Liver (tissue), 3 donors: ENCODE data around the gene GPD1L.

Experiments used
- EGR1 ChIP-seq, 2 donors: IDR thresholded peaks; 2 replicates each; pipeline ENCODE4 v1.6.1; 2016 to 2018; ENCODE audit warnings: antibody characterized with exemption in 2 of 2, low read depth in 2 of 2
- FOXA1 ChIP-seq: IDR thresholded peaks from 2 replicates; pipeline ENCODE4 v1.6.1; 2016; ENCODE audit warnings: antibody characterized with exemption
- GABPA ChIP-seq, 2 donors: IDR thresholded peaks in 1 of 2; conservative IDR thresholded peaks in 1 of 2; 2 replicates each; pipeline ENCODE4 v1.6.1; 2016; ENCODE audit warnings: antibody characterized with exemption in 2 of 2, mild to moderate bottlenecking in 1 of 2, moderate library complexity in 1 of 2
- JUND ChIP-seq, 2 donors: IDR thresholded peaks; 2 replicates each; pipeline ENCODE4 v1.6.1; 2016; ENCODE audit warnings: antibody characterized with exemption in 2 of 2
- NR2F2 ChIP-seq: IDR thresholded peaks from 2 replicates; pipeline ENCODE4 v1.6.1; 2016; ENCODE audit warnings: antibody characterized with exemption
- SP1 ChIP-seq: IDR thresholded peaks from 2 replicates; pipeline ENCODE4 v1.6.1; 2018; ENCODE audit warnings: antibody characterized with exemption, mild to moderate bottlenecking
- TAF1 ChIP-seq: conservative IDR thresholded peaks from 2 replicates; pipeline ENCODE4 v1.6.1; 2016; ENCODE audit warnings: antibody characterized with exemption, mild to moderate bottlenecking
- YY1 ChIP-seq: IDR thresholded peaks from 2 replicates; pipeline ENCODE4 v1.6.1; 2016; ENCODE audit warnings: antibody characterized with exemption, mild to moderate bottlenecking
- TF ChIP-seq, protein P1 (sequence below): fragments of 150-350 bp; IDR thresholded peaks from 2 replicates; pipeline ENCODE4 v1.5.1; 2017; ENCODE audit warnings: improper control_type of control experiment, low read depth, low read length; ENCODE audit not compliant: missing input control
- TF ChIP-seq, protein P2 (sequence below): IDR thresholded peaks from 2 replicates; pipeline ENCODE4 v1.6.1; 2016; ENCODE audit warnings: antibody characterized with exemption
- TF ChIP-seq, protein P3 (sequence below): IDR thresholded peaks from 2 replicates; pipeline ENCODE4 v1.6.1; 2016; ENCODE audit warnings: antibody characterized with exemption, mild to moderate bottlenecking
- donor health status: healthy.
- donor health status: healthy.

DNA sequence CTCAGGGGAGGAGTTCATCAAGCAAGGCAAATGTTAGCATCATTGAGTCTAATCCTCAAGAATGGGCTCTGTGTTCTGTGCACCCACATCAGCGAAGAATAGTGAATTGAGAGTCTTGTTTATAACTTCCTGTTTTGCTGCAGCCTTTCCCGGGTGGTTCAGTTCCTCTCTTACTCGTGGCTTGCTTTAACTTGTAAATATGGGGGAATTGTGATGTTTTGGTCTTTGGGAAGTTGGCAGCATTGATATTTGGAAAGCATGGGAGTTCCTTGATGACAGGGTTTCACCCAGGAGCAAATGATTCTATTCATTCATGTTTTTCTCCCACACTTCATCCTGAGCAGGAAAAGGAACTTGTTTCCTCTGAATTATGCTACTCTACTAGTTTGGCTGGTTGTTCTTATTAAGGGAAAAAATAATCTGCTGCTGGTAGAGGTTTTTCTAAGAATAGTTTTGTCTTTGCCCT lies 40.4 kb downstream of the GPD1L start:
- TF ChIP-seq, protein P1, sequence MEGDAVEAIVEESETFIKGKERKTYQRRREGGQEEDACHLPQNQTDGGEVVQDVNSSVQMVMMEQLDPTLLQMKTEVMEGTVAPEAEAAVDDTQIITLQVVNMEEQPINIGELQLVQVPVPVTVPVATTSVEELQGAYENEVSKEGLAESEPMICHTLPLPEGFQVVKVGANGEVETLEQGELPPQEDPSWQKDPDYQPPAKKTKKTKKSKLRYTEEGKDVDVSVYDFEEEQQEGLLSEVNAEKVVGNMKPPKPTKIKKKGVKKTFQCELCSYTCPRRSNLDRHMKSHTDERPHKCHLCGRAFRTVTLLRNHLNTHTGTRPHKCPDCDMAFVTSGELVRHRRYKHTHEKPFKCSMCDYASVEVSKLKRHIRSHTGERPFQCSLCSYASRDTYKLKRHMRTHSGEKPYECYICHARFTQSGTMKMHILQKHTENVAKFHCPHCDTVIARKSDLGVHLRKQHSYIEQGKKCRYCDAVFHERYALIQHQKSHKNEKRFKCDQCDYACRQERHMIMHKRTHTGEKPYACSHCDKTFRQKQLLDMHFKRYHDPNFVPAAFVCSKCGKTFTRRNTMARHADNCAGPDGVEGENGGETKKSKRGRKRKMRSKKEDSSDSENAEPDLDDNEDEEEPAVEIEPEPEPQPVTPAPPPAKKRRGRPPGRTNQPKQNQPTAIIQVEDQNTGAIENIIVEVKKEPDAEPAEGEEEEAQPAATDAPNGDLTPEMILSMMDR: no peak
- TF ChIP-seq, protein P2, sequence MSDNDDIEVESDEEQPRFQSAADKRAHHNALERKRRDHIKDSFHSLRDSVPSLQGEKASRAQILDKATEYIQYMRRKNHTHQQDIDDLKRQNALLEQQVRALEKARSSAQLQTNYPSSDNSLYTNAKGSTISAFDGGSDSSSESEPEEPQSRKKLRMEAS: no peak
- TF ChIP-seq TAF1 (no peak), NR2F2 (no peak), YY1 (no peak), SP1 (no peak), EGR1 (IDR thresholded peaks at IDR 0.05; ENCODE audit: low read depth in 2 of 2) (no peak), GABPA (IDR thresholded peaks at IDR 0.05 in 1 of 2, conservative IDR thresholded peaks at IDR 0.05 in 1 of 2) (no peak), FOXA1 (no peak), JUND (IDR thresholded peaks at IDR 0.05) (no peak)
- TF ChIP-seq, protein P3, sequence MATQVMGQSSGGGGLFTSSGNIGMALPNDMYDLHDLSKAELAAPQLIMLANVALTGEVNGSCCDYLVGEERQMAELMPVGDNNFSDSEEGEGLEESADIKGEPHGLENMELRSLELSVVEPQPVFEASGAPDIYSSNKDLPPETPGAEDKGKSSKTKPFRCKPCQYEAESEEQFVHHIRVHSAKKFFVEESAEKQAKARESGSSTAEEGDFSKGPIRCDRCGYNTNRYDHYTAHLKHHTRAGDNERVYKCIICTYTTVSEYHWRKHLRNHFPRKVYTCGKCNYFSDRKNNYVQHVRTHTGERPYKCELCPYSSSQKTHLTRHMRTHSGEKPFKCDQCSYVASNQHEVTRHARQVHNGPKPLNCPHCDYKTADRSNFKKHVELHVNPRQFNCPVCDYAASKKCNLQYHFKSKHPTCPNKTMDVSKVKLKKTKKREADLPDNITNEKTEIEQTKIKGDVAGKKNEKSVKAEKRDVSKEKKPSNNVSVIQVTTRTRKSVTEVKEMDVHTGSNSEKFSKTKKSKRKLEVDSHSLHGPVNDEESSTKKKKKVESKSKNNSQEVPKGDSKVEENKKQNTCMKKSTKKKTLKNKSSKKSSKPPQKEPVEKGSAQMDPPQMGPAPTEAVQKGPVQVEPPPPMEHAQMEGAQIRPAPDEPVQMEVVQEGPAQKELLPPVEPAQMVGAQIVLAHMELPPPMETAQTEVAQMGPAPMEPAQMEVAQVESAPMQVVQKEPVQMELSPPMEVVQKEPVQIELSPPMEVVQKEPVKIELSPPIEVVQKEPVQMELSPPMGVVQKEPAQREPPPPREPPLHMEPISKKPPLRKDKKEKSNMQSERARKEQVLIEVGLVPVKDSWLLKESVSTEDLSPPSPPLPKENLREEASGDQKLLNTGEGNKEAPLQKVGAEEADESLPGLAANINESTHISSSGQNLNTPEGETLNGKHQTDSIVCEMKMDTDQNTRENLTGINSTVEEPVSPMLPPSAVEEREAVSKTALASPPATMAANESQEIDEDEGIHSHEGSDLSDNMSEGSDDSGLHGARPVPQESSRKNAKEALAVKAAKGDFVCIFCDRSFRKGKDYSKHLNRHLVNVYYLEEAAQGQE: no peak
